ENCODE measurements around the gene NUBP2.
"Not testable (repeated sequence)": the region's sequence is repeated elsewhere in the genome, so short reads cannot be mapped to it uniquely, and the experiment has no call there.

NUBP2 gene

DNA sequence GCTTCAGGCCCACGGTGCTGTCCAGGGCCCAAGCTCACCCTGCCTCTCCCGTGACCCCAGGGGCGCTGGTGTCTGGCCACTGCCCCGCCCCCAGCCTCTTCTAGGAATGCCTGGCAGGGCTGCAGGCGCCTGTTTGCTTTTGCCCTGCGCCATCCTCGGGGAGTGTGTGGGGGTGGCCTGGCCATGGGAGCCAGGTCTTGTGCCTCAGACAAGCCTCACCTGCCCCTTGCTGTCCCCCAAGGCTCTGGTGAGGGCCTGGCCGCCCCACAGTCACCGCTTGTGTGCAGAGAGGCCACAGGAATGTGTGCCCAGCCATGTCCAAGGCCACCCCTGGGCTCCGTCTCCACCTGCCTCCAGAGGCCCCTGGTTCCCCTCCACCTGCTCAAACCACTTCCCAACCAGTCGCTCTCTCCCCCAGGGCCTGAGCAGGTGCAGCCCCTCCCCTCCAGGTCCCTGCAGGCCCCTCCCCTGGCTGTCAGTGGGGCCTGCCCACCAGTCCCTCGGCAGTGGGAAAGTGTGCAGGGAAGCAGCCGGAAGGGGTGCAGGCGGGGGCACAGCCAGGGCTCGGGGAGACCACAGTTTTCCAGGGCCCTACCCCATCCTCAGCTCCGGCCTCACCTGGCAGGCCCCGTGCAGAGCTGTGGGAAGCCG is 11.6 kb downstream of the NUBP2 start:
- DNase-seq (ENCODE audit: low read depth): no peak
- TF ChIP-seq CTCF (conservative IDR thresholded peaks at IDR 0.05; ENCODE audit: control insufficient read depth, insufficient read depth, low read depth, low read length): no peak
- H3K4me3 ChIP-seq (ENCODE audit: control insufficient read depth, low read depth, low read length): no peak overlapping the region

DNA sequence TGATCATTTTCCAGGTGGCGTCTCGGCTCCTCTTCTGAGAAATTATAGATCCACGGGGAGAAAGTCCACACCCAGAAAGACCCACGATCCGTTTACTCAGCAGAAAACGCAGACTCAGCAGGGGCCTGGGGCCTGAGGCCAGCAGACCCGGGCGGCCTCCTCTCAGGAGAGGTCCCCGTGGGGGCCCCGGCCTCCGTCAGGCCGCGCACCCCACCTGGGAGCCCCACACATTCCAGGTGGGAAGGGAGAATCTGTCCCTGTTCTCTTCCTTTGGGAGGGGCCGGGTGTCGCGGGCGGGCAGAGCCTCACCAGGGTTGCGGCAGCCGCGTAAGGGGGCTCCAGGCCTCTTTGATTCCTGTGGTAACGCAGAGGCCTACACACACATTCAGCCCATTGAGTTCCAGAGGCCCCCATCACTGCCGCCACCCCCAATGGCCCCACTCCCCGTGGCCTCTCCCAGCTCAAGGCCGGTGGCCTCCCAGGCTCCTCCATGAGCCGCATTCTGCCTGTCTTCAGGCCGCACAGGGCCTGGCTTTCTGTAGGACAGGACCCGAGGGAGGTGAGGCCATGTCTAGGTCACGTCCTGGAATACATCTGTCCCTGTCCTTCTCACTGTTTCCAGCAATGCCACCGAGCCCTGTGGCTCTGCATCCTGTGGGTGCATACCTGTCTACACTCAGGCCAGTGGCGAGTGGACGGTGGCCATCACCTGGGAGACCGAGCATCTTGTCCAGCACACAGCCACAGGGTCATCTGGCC is 12.3 kb downstream of the NUBP2 start:
- no peak overlapping the region for H3K4me3 ChIP-seq (ENCODE audit: control insufficient read depth, low read depth, low read length)
- TF ChIP-seq CTCF (conservative IDR thresholded peaks at IDR 0.05; ENCODE audit: control insufficient read depth, insufficient read depth, low read depth, low read length): no peak
- DNase-seq (ENCODE audit: low read depth): no peak

GRCh38 chr16:1799263-1799662 is 16.5 kb downstream of the NUBP2 start:
- not testable (repeated sequence) for DNase-seq (ENCODE audit: low read depth); H3K4me3 ChIP-seq (ENCODE audit: control insufficient read depth, low read depth, low read length)

DNA sequence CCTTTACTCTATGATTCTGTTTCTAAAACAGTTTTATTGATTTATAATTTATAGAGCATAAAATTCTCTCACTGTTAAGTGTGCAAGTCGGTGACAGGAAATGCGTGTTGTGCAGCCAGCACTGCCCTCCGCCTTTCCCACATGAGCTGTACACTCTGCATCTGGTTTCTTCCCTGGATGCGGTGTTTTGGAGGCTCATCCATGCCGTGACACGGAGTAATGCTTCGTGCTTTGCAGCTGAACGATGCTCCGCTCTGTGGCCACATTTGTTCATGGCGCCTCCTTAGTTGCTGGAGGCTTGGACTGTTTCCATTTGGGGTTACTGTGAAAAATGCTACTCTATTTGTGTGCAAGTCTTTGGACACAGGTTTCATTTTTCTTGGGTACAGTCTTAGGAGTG is 17.9 kb downstream of the NUBP2 start:
- H3K4me3 ChIP-seq (ENCODE audit: control insufficient read depth, low read depth, low read length): no peak overlapping the region
- DNase-seq (ENCODE audit: low read depth): no peak
- no peak for TF ChIP-seq CTCF (conservative IDR thresholded peaks at IDR 0.05; ENCODE audit: control insufficient read depth, insufficient read depth, low read depth, low read length)

- no peak overlapping the region for H3K4me3 ChIP-seq (ENCODE audit: control insufficient read depth, low read depth, low read length)
- TF ChIP-seq CTCF (conservative IDR thresholded peaks at IDR 0.05; ENCODE audit: control insufficient read depth, insufficient read depth, low read depth, low read length): no peak
Observed at GRCh38 chr16:1807626-1808025, 24.9 kb downstream of the NUBP2 start.

GRCh38 chr16:1808691-1809090 is 25.9 kb downstream of the NUBP2 start:
- TF ChIP-seq CTCF (conservative IDR thresholded peaks at IDR 0.05; ENCODE audit: control insufficient read depth, insufficient read depth, low read depth, low read length): no peak

More at GRCh38 chr16:1807626-1808025, 24.9 kb downstream of the NUBP2 start:
- no peak for DNase-seq (ENCODE audit: low read depth)

DNA sequence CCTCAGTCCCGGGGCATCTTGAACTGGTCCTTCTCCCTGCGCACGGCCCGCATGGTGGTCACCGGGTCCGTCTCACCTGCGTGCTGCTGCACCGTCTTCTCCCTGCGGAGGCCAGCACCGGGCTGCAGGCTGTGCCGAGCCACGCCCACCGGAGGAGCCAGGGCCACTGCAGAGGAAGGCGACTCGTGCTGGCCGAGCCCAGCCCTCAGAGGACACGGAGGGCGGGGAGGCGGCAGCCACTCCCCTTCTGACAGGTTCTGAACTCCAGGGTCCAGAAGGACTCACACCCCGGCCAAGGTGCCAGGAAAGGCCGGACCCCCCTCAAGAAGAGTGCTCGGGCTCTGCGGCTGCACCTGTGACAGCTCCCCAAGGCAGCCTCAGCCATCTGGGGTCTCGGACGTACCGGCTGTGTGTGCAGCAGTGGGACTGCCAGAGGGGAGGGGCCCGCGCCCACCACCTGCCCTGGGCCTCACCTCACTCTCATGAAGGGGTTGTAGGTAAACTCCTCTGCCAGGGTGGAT is 26.6 kb downstream of the NUBP2 start:
- TF ChIP-seq CTCF (conservative IDR thresholded peaks at IDR 0.05; ENCODE audit: control insufficient read depth, insufficient read depth, low read depth, low read length): no peak
- no peak overlapping the region for H3K4me3 ChIP-seq (ENCODE audit: control insufficient read depth, low read depth, low read length)
- no peak for DNase-seq (ENCODE audit: low read depth)

More at GRCh38 chr16:1808691-1809090, 25.9 kb downstream of the NUBP2 start:
- no peak for DNase-seq (ENCODE audit: low read depth)
- H3K4me3 ChIP-seq (ENCODE audit: control insufficient read depth, low read depth, low read length): no peak overlapping the region
